MM.1S (cell line): ENCODE data around the gene PRICKLE1.
A peak's percentile ranks its signal among the peaks of the same experiment; 100 is the strongest.

ENCODE experiments used
- DNase-seq: peaks from one replicate; pipeline ENCODE4 v3.0.0-alpha.2; 2015
- H2AFZ ChIP-seq: fragments of 300-600 bp; sonication (generic); 2 replicates; pipeline ENCODE4 v1.6.0; 2016; ENCODE audit warnings: antibody characterized with exemption, low read length
- H3F3A ChIP-seq: fragments of 300-600 bp; sonication (generic); 2 replicates; pipeline ENCODE4 v1.6.1; 2016; ENCODE audit warnings: mild to moderate bottlenecking, antibody characterized with exemption, low read length, moderate library complexity, mixed read lengths; ENCODE audit not compliant: insufficient read depth
- H3K27ac ChIP-seq: fragments of 300-600 bp; sonication (generic); 2 replicates; pipeline ENCODE4 v1.5.1; 2016; ENCODE audit warnings: mild to moderate bottlenecking, low read length
- H3K27me3 ChIP-seq: fragments of 300-600 bp; sonication (generic); replicated peaks from 2 replicates; pipeline ENCODE4 v1.6.0; 2016; ENCODE audit warnings: low read length; ENCODE audit not compliant: insufficient read depth
- H3K36me3 ChIP-seq: fragments of 300-600 bp; sonication (generic); replicated peaks from 2 replicates; pipeline ENCODE4 v1.6.1; 2016; ENCODE audit warnings: mild to moderate bottlenecking, low read length, mixed read lengths; ENCODE audit not compliant: insufficient read depth
- H3K4me1 ChIP-seq: fragments of 300-600 bp; sonication (generic); 2 replicates; pipeline ENCODE4 v1.6.1; 2016; ENCODE audit warnings: low read length, mixed read lengths
- H3K4me2 ChIP-seq: fragments of 300-600 bp; sonication (generic); 2 replicates; pipeline ENCODE4 v1.6.0; 2016; ENCODE audit warnings: low read depth, low read length
- H3K4me3 ChIP-seq: fragments of 300-600 bp; sonication (generic); 2 replicates; pipeline ENCODE4 v1.5.1; 2016; ENCODE audit warnings: low read length, mixed read lengths
- H3K79me2 ChIP-seq: fragments of 300-600 bp; sonication (generic); 2 replicates; pipeline ENCODE4 v1.6.1; 2016; ENCODE audit warnings: mixed run types, low read length, mixed read lengths
- H3K9ac ChIP-seq: fragments of 300-600 bp; sonication (generic); 2 replicates; pipeline ENCODE4 v1.6.1; 2016; ENCODE audit warnings: low read length, mixed read lengths
- H3K9me2 ChIP-seq: fragments of 300-600 bp; sonication (generic); replicated peaks from 2 replicates; pipeline ENCODE4 v1.6.1; 2016; ENCODE audit warnings: mild to moderate bottlenecking, low read length, mixed read lengths; ENCODE audit not compliant: insufficient read depth
- H3K9me3 ChIP-seq: fragments of 300-600 bp; sonication (generic); replicated peaks from 2 replicates; pipeline ENCODE4 v1.6.1; 2016; ENCODE audit warnings: mild to moderate bottlenecking, low read length, mixed read lengths; ENCODE audit not compliant: insufficient read depth
- H4K20me1 ChIP-seq: fragments of 300-600 bp; sonication (generic); 2 replicates; pipeline ENCODE4 v1.6.1; 2016; ENCODE audit warnings: mild to moderate bottlenecking, low read length, moderate library complexity, mixed read lengths; ENCODE audit not compliant: insufficient read depth
- CTCF ChIP-seq: fragments of 300-600 bp; sonication (generic); IDR thresholded peaks from 2 replicates; pipeline ENCODE4 v1.5.1; 2016; ENCODE audit warnings: antibody characterized with exemption, low read length, mixed read lengths
- EZH2 ChIP-seq: fragments of 300-600 bp; sonication (generic); optimal IDR thresholded peaks from 2 replicates; pipeline ENCODE3; 2017; ENCODE audit warnings: low read depth, mild to moderate bottlenecking, antibody characterized with exemption, low read length, mixed read lengths
- EZH2phosphoT487 ChIP-seq: fragments of 300-600 bp; sonication (generic); IDR thresholded peaks from 2 replicates; pipeline ENCODE4 v1.6.1; 2018; ENCODE audit warnings: antibody characterized with exemption, low read length

The PRICKLE1 gene

DNA sequence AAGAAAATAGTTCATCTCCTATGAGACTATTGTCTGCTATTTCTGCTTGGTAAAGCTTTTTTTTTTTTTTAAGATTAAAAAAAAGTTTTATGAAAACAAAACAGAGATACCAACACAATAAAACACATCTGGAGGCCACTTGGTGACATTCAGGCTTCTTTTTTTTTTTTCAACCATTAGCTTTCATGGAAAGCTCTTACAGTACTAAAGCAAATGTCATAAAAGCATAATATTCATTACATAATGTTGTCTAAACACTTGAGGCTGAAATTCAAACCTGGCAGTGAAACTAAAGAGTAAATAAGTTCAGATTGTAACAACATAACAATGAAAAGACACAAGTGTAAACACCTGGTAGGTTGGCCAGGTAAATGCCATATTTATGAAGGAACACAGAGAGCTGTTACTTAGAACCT, 14.7 kb downstream of the PRICKLE1 start:
- Histone ChIP-seq H3K9me2 (no peaks in the 10 kb centered on the region), H2AFZ (no peak overlapping the region), H3K4me2 (no peak overlapping the region), H3K4me3 (no peak overlapping the region), H4K20me1 (no peaks in the 10 kb centered on the region), H3K4me1 (peaks cover 7% of the 10 kb centered on the region; the same call in 1 of the 2 replicates), H3K9ac (no peak overlapping the region), H3K27me3 (no peaks in the 10 kb centered on the region), H3F3A (no peaks in the 10 kb centered on the region), H3K9me3 (no peaks in the 10 kb centered on the region), H3K79me2 (no peaks in the 10 kb centered on the region), H3K36me3 (no peaks in the 10 kb centered on the region), H3K27ac (no peak overlapping the region)
- TF ChIP-seq CTCF (no peak), EZH2phosphoT487 (no peak), EZH2 (no peak)
- no peak for DNase-seq

DNA sequence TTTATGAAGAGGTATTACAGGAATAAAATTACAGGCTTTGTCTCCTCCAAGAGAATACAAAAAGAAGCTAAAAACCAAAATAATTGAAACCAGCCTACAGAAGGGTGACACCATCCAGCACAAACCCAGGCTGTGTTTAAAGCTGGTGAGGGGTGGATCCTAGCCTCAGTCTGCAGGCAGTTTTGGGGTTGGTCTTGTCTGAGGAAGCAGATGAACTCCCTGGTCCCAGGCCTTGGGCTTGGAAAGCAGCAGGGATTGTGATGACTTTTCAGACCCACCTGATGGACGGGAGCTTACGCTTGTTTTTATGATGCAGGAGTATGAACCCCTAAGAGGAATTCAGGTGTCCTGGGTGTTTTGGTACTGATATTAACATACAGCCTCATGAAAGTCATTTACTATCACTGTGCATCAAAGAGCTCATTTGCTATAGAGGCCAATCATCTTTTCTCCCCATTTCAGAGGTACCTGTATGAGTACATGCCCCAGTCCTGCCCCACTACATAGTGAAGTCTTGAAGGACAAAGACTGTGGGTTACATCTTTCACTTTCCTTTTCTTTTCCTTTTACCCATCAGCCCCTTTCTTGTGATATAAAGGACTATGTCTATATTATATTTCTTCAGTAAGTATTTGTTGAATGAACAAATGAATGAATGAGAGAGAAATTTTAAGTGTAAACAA, 18.1 kb downstream of the PRICKLE1 start:
- Histone ChIP-seq H3K9ac (no peak overlapping the region), H3K9me3 (no peaks in the 10 kb centered on the region), H3K36me3 (no peaks in the 10 kb centered on the region), H4K20me1 (no peaks in the 10 kb centered on the region), H2AFZ (0 out of 2 replicates have a peak overlapping the region, but pooled peaks have one; percentile 43), H3K9me2 (no peaks in the 10 kb centered on the region), H3K4me1 (peaks cover 7% of the 10 kb centered on the region; the same call in 1 of the 2 replicates), H3K4me2 (no peak overlapping the region), H3K79me2 (no peaks in the 10 kb centered on the region), H3K4me3 (no peak overlapping the region), H3F3A (no peaks in the 10 kb centered on the region), H3K27ac (no peak overlapping the region), H3K27me3 (no peaks in the 10 kb centered on the region)
- DNase-seq, result peak; percentile 44
- no peak for TF ChIP-seq EZH2
- TF ChIP-seq EZH2phosphoT487, result no peak
- no peak for TF ChIP-seq CTCF

- Histone ChIP-seq H3K9me3 (no peaks in the 10 kb centered on the region), H3K9me2 (no peaks in the 10 kb centered on the region), H3F3A (no peaks in the 10 kb centered on the region), H3K4me3 (no peak overlapping the region), H3K9ac (no peak overlapping the region), H3K27me3 (no peaks in the 10 kb centered on the region), H3K4me1 (peaks cover 7% of the 10 kb centered on the region; the same call in 1 of the 2 replicates), H3K36me3 (no peaks in the 10 kb centered on the region), H2AFZ (no peak overlapping the region), H3K4me2 (no peak overlapping the region), H4K20me1 (no peaks in the 10 kb centered on the region), H3K79me2 (no peaks in the 10 kb centered on the region), H3K27ac (no peak overlapping the region)
- no peak for TF ChIP-seq EZH2
- no peak for TF ChIP-seq EZH2phosphoT487
- no peak for TF ChIP-seq CTCF
- DNase-seq, result no peak
Observed at GRCh38 chr12:42570076-42570475, 19.5 kb downstream of the PRICKLE1 start.
